H1 (cell line): ENCODE data around the gene HTR5A. TPM values are rescaled to one million over a fixed set of nuclear protein-coding genes. Genes with fewer than 3 reads are reported as not detected.

Source experiments
- CTCF ChIA-PET: fragments of 300-600 bp; sonication (Branson Sonifier 250); formaldehyde crosslinking; loops from one replicate; lab custom pipeline; 2021; ENCODE audit not compliant: partially characterized antibody; lab: Charles Lee
- POLR2A ChIA-PET: fragments of 300-600 bp; sonication (Branson Sonifier 250); formaldehyde crosslinking; loops from one replicate; lab custom pipeline; 2021; ENCODE audit warnings: inconsistent platforms; ENCODE audit not compliant: partially characterized antibody; lab: Charles Lee
- DNase-seq, 2 experiments: peaks; one replicate each; pipeline versions ENCODE4 v3.0.0 to v3.0.0-alpha.2; 2010 to 2022; ENCODE audit warnings: low spot score in 2 of 2, low read depth in 1 of 2, mixed read lengths in 1 of 2
- FAIRE-seq: peaks from 2 replicates; lab custom pipeline; 2011; peaks lifted over from hg19 to GRCh38; lab: Jason Lieb, UNC
- H2AFZ ChIP-seq: 2 replicates; pipeline ENCODE4 v1.8.1; 2012; ENCODE audit warnings: low read length, inconsistent platforms
- H2AK5ac ChIP-seq: 2 replicates; pipeline ENCODE4 v1.6.1; 2013; ENCODE audit warnings: low read depth, low read length
- H2BK120ac ChIP-seq: replicated peaks from 2 replicates; pipeline ENCODE3; 2013; ENCODE audit warnings: low read depth, low read length, inconsistent platforms
- H2BK12ac ChIP-seq: 2 replicates; pipeline ENCODE4 v1.6.1; 2013; ENCODE audit warnings: low read depth, low read length
- H2BK15ac ChIP-seq: 2 replicates; pipeline ENCODE4 v1.6.1; 2013; ENCODE audit warnings: low read length
- H2BK20ac ChIP-seq: 2 replicates; pipeline ENCODE4 v1.6.1; 2013; ENCODE audit warnings: low read length
- H2BK5ac ChIP-seq: 2 replicates; pipeline ENCODE4 v1.6.1; 2013; ENCODE audit warnings: low read depth, low read length
- H3K14ac ChIP-seq: 2 replicates; pipeline ENCODE4 v1.6.1; 2013; ENCODE audit warnings: inconsistent platforms; ENCODE audit not compliant: insufficient read length
- H3K18ac ChIP-seq: 2 replicates; pipeline ENCODE4 v1.6.1; 2013; ENCODE audit warnings: low read length; ENCODE audit errors: extremely low read depth
- H3K23ac ChIP-seq: 2 replicates; pipeline ENCODE4 v1.6.1; 2013; ENCODE audit warnings: inconsistent platforms; ENCODE audit not compliant: insufficient read length
- H3K23me2 ChIP-seq: 2 replicates; pipeline ENCODE4 v1.6.1; 2013; ENCODE audit warnings: low read depth, low read length
- H3K27ac ChIP-seq: 2 replicates; pipeline ENCODE4 v1.6.1; 2011; ENCODE audit warnings: low read depth, low read length, inconsistent platforms
- H3K27me3 ChIP-seq, 4 experiments: replicated peaks in 1 of 4; 1 replicate in 1 of 4; 2 replicates in 3 of 4; pipeline versions ENCODE4 v1.6.1 to v1.8.1; 2011 to 2013; ENCODE audit warnings: low read length in 3 of 4, mild to moderate bottlenecking in 3 of 4, inconsistent platforms in 2 of 4, mixed read lengths in 2 of 4, moderate library complexity in 1 of 4; ENCODE audit not compliant: control insufficient read depth in 3 of 4, insufficient read depth in 3 of 4; ENCODE audit errors: extremely low read depth in 1 of 4
- H3K36me3 ChIP-seq, 4 experiments: 2 replicates each; pipeline versions ENCODE4 v1.6.1 to v1.8.1; 2011 to 2013; ENCODE audit warnings: mild to moderate bottlenecking in 4 of 4, low read length in 3 of 4, moderate library complexity in 2 of 4, control low read depth in 1 of 4, inconsistent platforms in 1 of 4; ENCODE audit not compliant: insufficient read depth in 4 of 4, control insufficient read depth in 2 of 4
- H3K4ac ChIP-seq: replicated peaks from 2 replicates; pipeline ENCODE3; 2013; ENCODE audit warnings: low read length, low read depth, mixed read lengths, inconsistent platforms; ENCODE audit not compliant: insufficient read length
- H3K4me1 ChIP-seq, 4 experiments: replicated peaks in 1 of 4; 1 replicate in 1 of 4; 2 replicates in 3 of 4; pipeline versions ENCODE4 v1.6.1 to v1.8.1; 2011 to 2013; ENCODE audit warnings: low read length in 3 of 4, inconsistent platforms in 2 of 4, mixed read lengths in 1 of 4; ENCODE audit not compliant: insufficient read depth in 4 of 4, control insufficient read depth in 3 of 4
- H3K4me2 ChIP-seq, 2 experiments: 2 replicates each; pipeline versions ENCODE4 v1.6.1 to v1.8.1; 2011 to 2013; ENCODE audit warnings: low read depth in 2 of 2, low read length in 2 of 2, control low read depth in 1 of 2, inconsistent platforms in 1 of 2, mild to moderate bottlenecking in 1 of 2; ENCODE audit not compliant: insufficient read depth in 1 of 2
- H3K4me3 ChIP-seq, 4 experiments: fragments of 200-600, 300-600 bp in 1 of 4; sonication (generic), shearing (Covaris generic), sonication (Bioruptor Twin) in 1 of 4; 2 replicates each; pipeline versions ENCODE4 v1.5.1 to v1.8.1; 2011 to 2016; ENCODE audit warnings: low read length in 4 of 4, low read depth in 3 of 4, control low read depth in 2 of 4, inconsistent platforms in 2 of 4, mild to moderate bottlenecking in 2 of 4, mixed read lengths in 1 of 4, moderate library complexity in 1 of 4; ENCODE audit not compliant: insufficient read depth in 2 of 4; ENCODE audit errors: extremely low read depth in 1 of 4
- H3K56ac ChIP-seq: replicated peaks from 2 replicates; pipeline ENCODE3; 2013; ENCODE audit warnings: low read depth, mild to moderate bottlenecking, mixed read lengths, low read length, inconsistent platforms; ENCODE audit not compliant: insufficient read length
- H3K79me1 ChIP-seq: 2 replicates; pipeline ENCODE4 v1.6.1; 2013; ENCODE audit warnings: low read depth, low read length, control low read depth
- H3K79me2 ChIP-seq, 2 experiments: 2 replicates each; pipeline versions ENCODE4 v1.6.1 to v1.8.1; 2012 to 2013; ENCODE audit warnings: low read length in 2 of 2, mild to moderate bottlenecking in 2 of 2, inconsistent platforms in 1 of 2; ENCODE audit not compliant: insufficient read depth in 2 of 2, control insufficient read depth in 1 of 2
- H3K9ac ChIP-seq, 4 experiments: replicated peaks in 1 of 4; 1 replicate in 1 of 4; 2 replicates in 3 of 4; pipeline versions ENCODE4 v1.6.1 to v1.8.1; 2011 to 2013; ENCODE audit warnings: low read depth in 3 of 4, low read length in 3 of 4, control low read depth in 2 of 4, mild to moderate bottlenecking in 2 of 4, moderate library complexity in 2 of 4, inconsistent platforms in 1 of 4; ENCODE audit errors: extremely low read depth in 1 of 4
- H3K9me3 ChIP-seq, 2 experiments: 2 replicates each; pipeline versions ENCODE4 v1.6.1 to v1.8.1; 2012 to 2013; ENCODE audit warnings: mild to moderate bottlenecking in 2 of 2, moderate library complexity in 2 of 2, control low read depth in 1 of 2, inconsistent platforms in 1 of 2, low read depth in 1 of 2, low read length in 1 of 2, mixed read lengths in 1 of 2; ENCODE audit not compliant: insufficient read depth in 2 of 2
- H4K20me1 ChIP-seq, 2 experiments: replicated peaks in 1 of 2; 2 replicates each; pipeline versions ENCODE3 to v1.8.1; 2011 to 2013; ENCODE audit warnings: inconsistent platforms in 2 of 2, low read length in 2 of 2, mild to moderate bottlenecking in 1 of 2; ENCODE audit not compliant: insufficient read depth in 2 of 2, control insufficient read depth in 1 of 2
- H4K5ac ChIP-seq: 2 replicates; pipeline ENCODE4 v1.6.1; 2013; ENCODE audit warnings: low read length, low read depth, mixed read lengths, inconsistent platforms; ENCODE audit not compliant: insufficient read length
- H4K8ac ChIP-seq: 2 replicates; pipeline ENCODE4 v1.8.0; 2013; ENCODE audit warnings: mild to moderate bottlenecking, moderate library complexity, low read length, inconsistent platforms; ENCODE audit not compliant: insufficient read depth; ENCODE audit errors: extremely low read depth
- H4K91ac ChIP-seq: replicated peaks from 2 replicates; pipeline ENCODE3; 2013; ENCODE audit warnings: low read length, mixed read lengths, inconsistent platforms; ENCODE audit not compliant: insufficient read length
- FOSL1 ChIP-seq: IDR thresholded peaks from 2 replicates; pipeline ENCODE4 v1.6.1; 2011; ENCODE audit warnings: mild to moderate bottlenecking, low read depth, low read length, moderate library complexity; ENCODE audit not compliant: insufficient read depth
- HDAC2 ChIP-seq, 2 experiments: fragments of 300-600 bp in 1 of 2; sonication (generic) in 1 of 2; IDR thresholded peaks; 2 replicates each; pipeline ENCODE4 v1.6.1; 2011 to 2012; ENCODE audit warnings: low read depth in 2 of 2, low read length in 2 of 2, mild to moderate bottlenecking in 2 of 2, moderate library complexity in 2 of 2, borderline replicate concordance in 1 of 2, inconsistent platforms in 1 of 2
- HDAC6 ChIP-seq: IDR thresholded peaks from one replicate; pipeline ENCODE4 v1.7.1; 2012; ENCODE audit warnings: low read depth, mild to moderate bottlenecking, inconsistent platforms, low read length, moderate library complexity
- MAFK ChIP-seq: IDR thresholded peaks from 2 replicates; pipeline ENCODE4 v1.6.1; 2012; ENCODE audit warnings: low read depth, mild to moderate bottlenecking, improper control_type of control experiment, low read length
- PHF8 ChIP-seq: fragments of 200-600 bp; sonication (generic); conservative IDR thresholded peaks from 2 replicates; pipeline ENCODE4 v1.7.1; 2012; ENCODE audit warnings: low read depth, mild to moderate bottlenecking, inconsistent platforms, low read length, moderate library complexity
- POLR2AphosphoS5 ChIP-seq: IDR thresholded peaks from 2 replicates; pipeline ENCODE4 v1.6.1; 2011; ENCODE audit warnings: low read depth, low read length
- SAP30 ChIP-seq: fragments of 300-600 bp; sonication (generic); IDR thresholded peaks from 2 replicates; pipeline ENCODE4 v1.7.1; 2012; ENCODE audit warnings: low read length, moderate library complexity, mild to moderate bottlenecking, inconsistent platforms; ENCODE audit not compliant: insufficient read depth, insufficient replicate concordance
- SIN3A ChIP-seq, 2 experiments: IDR thresholded peaks in 1 of 2; conservative IDR thresholded peaks in 1 of 2; 2 replicates each; pipeline ENCODE4 v1.6.1; 2011 to 2012; ENCODE audit warnings: low read length in 2 of 2, improper control_type of control experiment in 1 of 2, low read depth in 1 of 2, mild to moderate bottlenecking in 1 of 2
- SIX5 ChIP-seq: IDR thresholded peaks from 2 replicates; pipeline ENCODE4 v1.6.1; 2011; ENCODE audit warnings: mild to moderate bottlenecking, low read depth, low read length
- WGBS, 2 experiments: shearing (Covaris generic) in 1 of 2; methylation state at CpG; one replicate each; pipeline versions ENCODE4 v1.1.6 to v1.1.7; 2013 to 2015; ENCODE audit warnings: low lambda C conversion rate in 2 of 2, mixed read lengths in 2 of 2, inconsistent platforms in 1 of 2, low coverage in 1 of 2, missing lambda C conversion rate in 1 of 2; ENCODE audit not compliant: insufficient replicate concordance in 2 of 2, insufficient coverage in 1 of 2, insufficient read length in 1 of 2; ENCODE audit errors: extremely low coverage in 1 of 2, missing lambda C conversion rate in 1 of 2; 5-methylcytosine and 5-hydroxymethylcytosine counted together
- polyA plus RNA-seq, 7 experiments: library from polyadenylated mRNA; depleted of rRNA in 3 of 7; stranded (reverse) in 5 of 7; unstranded in 2 of 7; fragments of >200 nt in 5 of 7; fragments of 200-250 nt in 2 of 7; gene quantifications; 1 replicate in 5 of 7; 2 replicates in 1 of 7; 4 replicates in 1 of 7; pipeline versions ENCODE4 v1.2.1 to v1.2.3, GENCODE V29; 2011 to 2013; ENCODE audit warnings: missing spikeins in 2 of 7, mixed read lengths in 2 of 7
- total RNA-seq: library from RNA; stranded (reverse); fragmentation: NEBNext Ultra II Directional; extraction: Animal tissue kit (Norgen Biotek cat#: 25700); gene quantifications from 2 replicates; pipeline ENCODE4 v1.2.1, GENCODE V29; 2021
- TF ChIP-seq, protein P1 (sequence below): IDR thresholded peaks from 2 replicates; pipeline ENCODE4 v1.6.1; 2012; ENCODE audit warnings: low read length, inconsistent platforms

HTR5A gene
- total and polyA plus RNA-seq, 2 of the 8 experiments (the other 6 are each of a cell fraction or from before 2014, with no cell fraction given), result 0.02 TPM; not detected in 1

DNA sequence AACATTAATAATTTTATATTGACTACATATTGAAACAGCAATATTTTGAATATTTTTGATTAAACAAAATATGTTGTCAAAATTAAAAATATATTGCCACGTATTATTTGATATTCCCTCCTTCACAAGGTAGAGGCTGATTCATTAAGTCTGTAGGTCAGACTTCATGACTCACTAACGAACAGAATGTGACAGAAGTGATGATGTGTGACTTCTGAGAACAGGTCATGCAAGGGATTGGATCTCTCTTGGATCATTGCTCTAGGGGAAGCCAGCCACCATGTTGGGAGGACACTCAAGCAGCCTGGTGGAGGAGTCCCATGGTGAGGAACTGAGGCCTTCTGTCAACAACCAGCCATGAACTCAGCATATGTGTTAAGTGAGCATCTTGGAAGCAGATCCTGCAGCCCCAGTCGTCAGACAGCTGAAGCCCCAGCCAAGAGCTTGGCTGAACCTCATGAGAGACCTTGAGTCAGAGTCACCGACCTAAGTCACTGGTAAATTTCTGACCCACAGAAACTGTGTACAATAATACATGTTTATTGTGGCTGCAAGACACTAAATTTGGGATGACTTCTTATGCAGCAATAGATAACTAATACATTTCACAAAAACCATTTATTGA lies 66.6 kb downstream of the HTR5A start:
- Histone ChIP-seq H3K4me3 (no peak overlapping the region), H2AK5ac (0 out of 2 replicates have a peak overlapping the region, but pooled peaks have one; percentile 13), H3K9ac (no peak overlapping the region), H2BK20ac (no peak overlapping the region), H3K18ac (no peak overlapping the region), H3K4me1 (peaks cover 0 to 2% (median 0%) of the 10 kb centered on the region in 4 experiments; a peak in 1 of 7 replicates), H4K8ac (no peak overlapping the region), H3K36me3 (no peaks in the 10 kb centered on the region), H2BK120ac (no peak overlapping the region), H2BK12ac (no peak overlapping the region), H3K14ac (no peak overlapping the region), H3K23ac (no peak overlapping the region), H2AFZ (no peak overlapping the region), H3K23me2 (no peaks in the 10 kb centered on the region), H3K4me2 (no peak overlapping the region), H3K4ac (no peak overlapping the region), H4K5ac (no peak overlapping the region), H3K79me2 (no peaks in the 10 kb centered on the region), H3K27ac (no peak overlapping the region), H3K9me3 (no peaks in the 10 kb centered on the region), H2BK5ac (no peak overlapping the region), H4K20me1 (no peaks in the 10 kb centered on the region), H2BK15ac (no peak overlapping the region), H3K27me3 (no peaks in the 10 kb centered on the region), H4K91ac (no peak overlapping the region), H3K56ac (no peak overlapping the region), H3K79me1 (no peaks in the 10 kb centered on the region)
- ChIA-PET POLR2A (no interaction called here), CTCF (interaction anchor here (0.6 kb wide), 1 partner anchor 883 kb away, joined by 3 read pairs; no protein-coding TSS in a partner anchor)
- DNase-seq (no peak), FAIRE-seq (no peak)
- WGBS, 2 experiments, result 66% methylated on average over 4 of the region's 4 CpGs; no CpG with 5 or more reads in 1 of the 2 experiments
- TF ChIP-seq MAFK (no peak), SAP30 (no peak), POLR2AphosphoS5 (no peak), PHF8 (no peak), SIX5 (no peak), FOSL1 (no peak), HDAC2 (IDR thresholded peaks at IDR 0.05; ENCODE audit: borderline replicate concordance in 1 of 2, low read depth in 2 of 2, low read length in 2 of 2) (no peak), SIN3A (conservative IDR thresholded peaks at IDR 0.05 in 1 of 2, IDR thresholded peaks at IDR 0.05 in 1 of 2; ENCODE audit: low read depth in 1 of 2, low read length in 2 of 2) (no peak), HDAC6 (no peak)
- TF ChIP-seq, protein P1, sequence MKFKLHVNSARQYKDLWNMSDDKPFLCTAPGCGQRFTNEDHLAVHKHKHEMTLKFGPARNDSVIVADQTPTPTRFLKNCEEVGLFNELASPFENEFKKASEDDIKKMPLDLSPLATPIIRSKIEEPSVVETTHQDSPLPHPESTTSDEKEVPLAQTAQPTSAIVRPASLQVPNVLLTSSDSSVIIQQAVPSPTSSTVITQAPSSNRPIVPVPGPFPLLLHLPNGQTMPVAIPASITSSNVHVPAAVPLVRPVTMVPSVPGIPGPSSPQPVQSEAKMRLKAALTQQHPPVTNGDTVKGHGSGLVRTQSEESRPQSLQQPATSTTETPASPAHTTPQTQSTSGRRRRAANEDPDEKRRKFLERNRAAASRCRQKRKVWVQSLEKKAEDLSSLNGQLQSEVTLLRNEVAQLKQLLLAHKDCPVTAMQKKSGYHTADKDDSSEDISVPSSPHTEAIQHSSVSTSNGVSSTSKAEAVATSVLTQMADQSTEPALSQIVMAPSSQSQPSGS, result no peak
